ENCODE results near the gene APOF.

The APOF gene

GRCh38 chr12:56382611-56383010, 20.0 kb upstream of the APOF start:
- ChIA-PET POLR2A (ENCODE audit: low non-redundant PET) (no interaction called here), CTCF (interaction anchor here (0.5 kb wide), 1 partner anchor 646 kb away, joined by 3 read pairs; no protein-coding TSS in a partner anchor)
- no peak overlapping the region for H3K27ac ChIP-seq
- DNase-seq (ENCODE audit: low spot score), result no peak
- TF ChIP-seq CTCF (conservative IDR thresholded peaks at IDR 0.05; ENCODE audit: low read depth), result no peak

- POLR2A ChIA-PET (ENCODE audit: low non-redundant PET), result interaction anchor here (0.6 kb wide), 1 partner anchor 548 kb away, joined by 3 read pairs; the partner anchor contains the start of gene DNAJC14
- no peak overlapping the region for H3K27ac ChIP-seq
- no peak for TF ChIP-seq CTCF (conservative IDR thresholded peaks at IDR 0.05; ENCODE audit: low read depth)
- DNase-seq (ENCODE audit: low spot score), result no peak
- CTCF ChIA-PET, result interaction anchor here (0.7 kb wide), 2 partner anchors 11 to 38 kb away, joined by 3 to 4 read pairs; no protein-coding TSS in a partner anchor
Observed at GRCh38 chr12:56377989-56378316, 15.3 kb upstream of the APOF start.

GRCh38 chr12:56377310-56377988, 14.8 kb upstream of the APOF start:
- peak; percentile 19 for DNase-seq (ENCODE audit: low spot score)
- no peak overlapping the region for H3K27ac ChIP-seq
- CTCF ChIA-PET, result interaction anchor here (0.7 kb wide), 2 partner anchors 12 to 39 kb away, joined by 3 to 4 read pairs; no protein-coding TSS in a partner anchor
- no peak for TF ChIP-seq CTCF (conservative IDR thresholded peaks at IDR 0.05; ENCODE audit: low read depth)
- POLR2A ChIA-PET (ENCODE audit: low non-redundant PET), result no interaction called here

- CTCF ChIA-PET, result no interaction called here
- POLR2A ChIA-PET (ENCODE audit: low non-redundant PET), result no interaction called here
- no peak for TF ChIP-seq CTCF (conservative IDR thresholded peaks at IDR 0.05; ENCODE audit: low read depth)
- no peak for DNase-seq (ENCODE audit: low spot score)
- H3K27ac ChIP-seq, result no peak overlapping the region
Observed at GRCh38 chr12:56375598-56376434, 13.2 kb upstream of the APOF start.

- no peak for DNase-seq (ENCODE audit: low spot score)
- CTCF ChIA-PET, result no interaction called here
- H3K27ac ChIP-seq, result no peak overlapping the region
- no peak for TF ChIP-seq CTCF (conservative IDR thresholded peaks at IDR 0.05; ENCODE audit: low read depth)
- POLR2A ChIA-PET (ENCODE audit: low non-redundant PET), result no interaction called here
Observed at GRCh38 chr12:56374726-56375597, 12.3 kb upstream of the APOF start.

- ChIA-PET POLR2A (ENCODE audit: low non-redundant PET) (no interaction called here), CTCF (interaction anchor here (0.6 to 0.7 kb wide), 2 partner anchors 30 to 379 kb away, joined by 3 read pairs; partner anchors contain the start of gene PRIM1)
- TF ChIP-seq CTCF (conservative IDR thresholded peaks at IDR 0.05; ENCODE audit: low read depth), result no peak
- no peak for DNase-seq (ENCODE audit: low spot score)
- no peak overlapping the region for H3K27ac ChIP-seq
Observed at GRCh38 chr12:56373515-56373914, 10.9 kb upstream of the APOF start.
